Measurements from ENCODE around the gene KCNIP4.

GRCh38 chr4:21544955-21545354 lies 403.6 kb downstream of the KCNIP4 start:
- no peak for TF ChIP-seq CTCF (conservative IDR thresholded peaks at IDR 0.05; ENCODE audit: low read depth, low read length)
- no peak for TF ChIP-seq RCOR1 (IDR thresholded peaks at IDR 0.05; ENCODE audit: insufficient replicate concordance, low read length)
- TF ChIP-seq NFE2L2 (IDR thresholded peaks at IDR 0.05; ENCODE audit: low read depth, low read length), result no peak
- no peak for TF ChIP-seq POLR2A (IDR thresholded peaks at IDR 0.05; ENCODE audit: low read depth, low read length)
- TF ChIP-seq CHD1 (IDR thresholded peaks at IDR 0.05; ENCODE audit: low read depth, low read length), result no peak
